Trophoblast cell (in vitro differentiated cells and primary cell): Measurements from ENCODE around the gene EHMT1.

Experiments
- DNase-seq, 2 donors: peaks; one replicate each; pipeline ENCODE4 v3.0.0-alpha.2; 2016
- H2AFZ ChIP-seq: 2 replicates; pipeline ENCODE4 v1.6.1; 2013; ENCODE audit warnings: low read length, moderate library complexity, mild to moderate bottlenecking; ENCODE audit not compliant: insufficient read depth, poor library complexity
- H2AK5ac ChIP-seq: 2 replicates; pipeline ENCODE4 v1.6.1; 2013; ENCODE audit warnings: mild to moderate bottlenecking, low read length
- H2BK120ac ChIP-seq: 2 replicates; pipeline ENCODE4 v1.6.1; 2013; ENCODE audit warnings: low read length, mild to moderate bottlenecking, moderate library complexity; ENCODE audit not compliant: insufficient read depth, poor library complexity
- H2BK12ac ChIP-seq: 2 replicates; pipeline ENCODE4 v1.6.1; 2013; ENCODE audit warnings: mild to moderate bottlenecking, low read length, moderate library complexity
- H2BK5ac ChIP-seq: 2 replicates; pipeline ENCODE4 v1.6.1; 2013; ENCODE audit warnings: low read length, low read depth, moderate library complexity, mild to moderate bottlenecking; ENCODE audit not compliant: poor library complexity
- H3K14ac ChIP-seq: 2 replicates; pipeline ENCODE4 v1.6.1; 2013; ENCODE audit warnings: mild to moderate bottlenecking, low read length
- H3K18ac ChIP-seq: 2 replicates; pipeline ENCODE4 v1.6.1; 2013; ENCODE audit warnings: mild to moderate bottlenecking, low read length
- H3K23ac ChIP-seq: 2 replicates; pipeline ENCODE4 v1.6.1; 2013; ENCODE audit warnings: low read length
- H3K27ac ChIP-seq: 2 replicates; pipeline ENCODE4 v1.5.1; 2013; ENCODE audit warnings: low read depth, mild to moderate bottlenecking, inconsistent platforms, low read length, moderate library complexity
- H3K27me3 ChIP-seq: 2 replicates; pipeline ENCODE4 v1.6.1; 2013; ENCODE audit warnings: inconsistent platforms, mild to moderate bottlenecking, low read length, moderate library complexity; ENCODE audit not compliant: insufficient read depth
- H3K36me3 ChIP-seq, 2 experiments: 1 replicate in 1 of 2; 2 replicates in 1 of 2; pipeline ENCODE4 v1.6.1; 2013; ENCODE audit warnings: low read length in 2 of 2, mild to moderate bottlenecking in 2 of 2, moderate library complexity in 1 of 2; ENCODE audit not compliant: insufficient read depth in 2 of 2, control insufficient read depth in 1 of 2
- H3K4ac ChIP-seq: 2 replicates; pipeline ENCODE4 v1.6.1; 2013; ENCODE audit warnings: low read depth, mild to moderate bottlenecking, low read length, moderate library complexity
- H3K4me1 ChIP-seq, 2 experiments: 1 replicate in 1 of 2; 2 replicates in 1 of 2; pipeline ENCODE4 v1.6.1; 2013; ENCODE audit warnings: low read length in 2 of 2, mild to moderate bottlenecking in 2 of 2, moderate library complexity in 1 of 2; ENCODE audit not compliant: insufficient read depth in 2 of 2, control insufficient read depth in 1 of 2
- H3K4me2 ChIP-seq: 2 replicates; pipeline ENCODE4 v1.6.1; 2013; ENCODE audit warnings: inconsistent platforms, mild to moderate bottlenecking, low read length, moderate library complexity
- H3K4me3 ChIP-seq: 2 replicates; pipeline ENCODE4 v1.5.1; 2013; ENCODE audit warnings: mild to moderate bottlenecking, low read depth, low read length, inconsistent platforms
- H3K79me1 ChIP-seq: one replicate; pipeline ENCODE4 v1.6.1; 2013; ENCODE audit warnings: low read length
- H3K79me2 ChIP-seq: 2 replicates; pipeline ENCODE4 v1.6.1; 2013; ENCODE audit warnings: low read length, mild to moderate bottlenecking; ENCODE audit not compliant: control insufficient read depth, insufficient read depth, poor library complexity
- H3K9ac ChIP-seq: 2 replicates; pipeline ENCODE4 v1.6.1; 2013; ENCODE audit warnings: mild to moderate bottlenecking, low read length
- H3K9me3 ChIP-seq: 2 replicates; pipeline ENCODE4 v1.6.1; 2013; ENCODE audit warnings: low read depth, mild to moderate bottlenecking, control low read depth, inconsistent platforms, low read length; ENCODE audit not compliant: insufficient read depth
- H4K12ac ChIP-seq: 2 replicates; pipeline ENCODE4 v1.6.1; 2013; ENCODE audit warnings: low read depth, mild to moderate bottlenecking, low read length, moderate library complexity
- H4K8ac ChIP-seq: 2 replicates; pipeline ENCODE4 v1.6.1; 2013; ENCODE audit warnings: low read depth, mild to moderate bottlenecking, low read length, moderate library complexity
- H4K91ac ChIP-seq: one replicate; pipeline ENCODE4 v1.6.1; 2013; ENCODE audit warnings: low read depth, mild to moderate bottlenecking, low read length, moderate library complexity
- WGBS: extraction: QIAGEN DNeasy Blood & Tissue Kit; methylation state at CpG from one replicate; pipeline ENCODE4 v1.1.7; 2013; ENCODE audit warnings: missing lambda C conversion rate; ENCODE audit not compliant: insufficient read length, insufficient coverage; ENCODE audit errors: extremely low coverage; 5-methylcytosine and 5-hydroxymethylcytosine counted together

The EHMT1 gene

DNA sequence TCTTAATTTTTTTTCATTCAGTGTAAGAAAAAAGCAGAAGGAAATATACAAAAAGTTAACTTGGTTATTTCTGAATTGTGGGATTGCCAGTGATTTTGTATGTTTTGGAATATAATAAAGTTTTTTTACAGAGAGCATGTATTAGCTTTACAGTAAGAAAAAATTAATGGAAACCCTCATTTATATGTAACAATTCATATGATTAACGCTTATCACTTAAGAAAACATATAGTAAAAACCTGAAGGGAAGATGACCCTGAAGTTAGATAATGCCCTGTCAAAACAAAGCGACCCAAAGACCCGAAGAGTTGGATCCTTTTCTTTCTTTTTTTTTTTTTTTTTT is 52.4 kb downstream of the EHMT1 start:
- H3K14ac ChIP-seq, result no peak overlapping the region
- no peak overlapping the region for H3K4ac ChIP-seq
- H3K79me2 ChIP-seq, result peaks cover 11% of the 10 kb centered on the region
- H3K23ac ChIP-seq, result no peak overlapping the region
- H2AFZ ChIP-seq, result no peak overlapping the region
- no peak overlapping the region for H2BK12ac ChIP-seq
- H3K9me3 ChIP-seq, result peaks cover 3% of the 10 kb centered on the region
- H3K4me3 ChIP-seq, result no peak overlapping the region
- no peak overlapping the region for H2AK5ac ChIP-seq
- no peak overlapping the region for H2BK120ac ChIP-seq
- no peak for DNase-seq
- no peak overlapping the region for H3K4me2 ChIP-seq
- no peak overlapping the region for H4K91ac ChIP-seq
- no peaks in the 10 kb centered on the region for H3K79me1 ChIP-seq
- H3K9ac ChIP-seq, result no peak overlapping the region
- H3K27me3 ChIP-seq, result no peaks in the 10 kb centered on the region
- no CpG with 5 or more reads among the region's 3 CpGs for WGBS
- peaks cover 4 to 5% of the 10 kb centered on the region in 2 experiments for H3K36me3 ChIP-seq
- H2BK5ac ChIP-seq, result no peak overlapping the region
- peaks cover 11 to 24% of the 10 kb centered on the region in 2 experiments for H3K4me1 ChIP-seq
- H4K8ac ChIP-seq, result no peak overlapping the region
- no peak overlapping the region for H3K27ac ChIP-seq
- no peak overlapping the region for H4K12ac ChIP-seq
- no peak overlapping the region for H3K18ac ChIP-seq

- no peak overlapping the region for H4K91ac ChIP-seq
- no peak overlapping the region for H4K8ac ChIP-seq
- H2AK5ac ChIP-seq, result no peak overlapping the region
- H3K9me3 ChIP-seq, result peaks cover 3% of the 10 kb centered on the region
- H3K18ac ChIP-seq, result no peak overlapping the region
- H2AFZ ChIP-seq, result no peak overlapping the region
- peak overlapping the region; percentile 56 for H3K4ac ChIP-seq
- H2BK120ac ChIP-seq, result no peak overlapping the region
- no CpG with 5 or more reads among the region's 8 CpGs for WGBS
- DNase-seq, result no peak
- no peaks in the 10 kb centered on the region for H3K79me1 ChIP-seq
- H3K23ac ChIP-seq, result no peak overlapping the region
- no peak overlapping the region for H3K4me2 ChIP-seq
- H3K27ac ChIP-seq, result no peak overlapping the region
- H2BK12ac ChIP-seq, result no peak overlapping the region
- no peak overlapping the region for H4K12ac ChIP-seq
- no peak overlapping the region for H3K4me3 ChIP-seq
- no peak overlapping the region for H3K14ac ChIP-seq
- peaks cover 8 to 20% of the 10 kb centered on the region in 2 experiments for H3K4me1 ChIP-seq
- no peaks in the 10 kb centered on the region for H3K27me3 ChIP-seq
- no peak overlapping the region for H2BK5ac ChIP-seq
- H3K79me2 ChIP-seq, result peaks cover 10% of the 10 kb centered on the region
- no peak overlapping the region for H3K9ac ChIP-seq
- peaks cover 4 to 5% of the 10 kb centered on the region in 2 experiments for H3K36me3 ChIP-seq
Observed at GRCh38 chr9:137671721-137672120, 52.9 kb downstream of the EHMT1 start.

- Histone ChIP-seq H2AK5ac (no peak overlapping the region), H4K12ac (no peak overlapping the region), H2BK12ac (no peak overlapping the region), H3K9ac (no peak overlapping the region), H3K79me1 (no peaks in the 10 kb centered on the region), H3K79me2 (peaks cover 15% of the 10 kb centered on the region), H3K4me3 (peak overlapping the region; percentile 26), H3K27me3 (no peaks in the 10 kb centered on the region), H2AFZ (no peak overlapping the region), H4K8ac (no peak overlapping the region), H3K9me3 (peaks cover 3% of the 10 kb centered on the region), H3K18ac (no peak overlapping the region), H2BK120ac (no peak overlapping the region), H3K23ac (no peak overlapping the region), H3K4me1 (peaks cover 8 to 17% of the 10 kb centered on the region in 2 experiments), H4K91ac (no peak overlapping the region), H3K27ac (no peak overlapping the region), H3K14ac (no peak overlapping the region), H3K36me3 (peaks cover 4 to 7% of the 10 kb centered on the region in 2 experiments), H2BK5ac (no peak overlapping the region), H3K4ac (peak overlapping the region; percentile 25), H3K4me2 (no peak overlapping the region)
- no CpG with 5 or more reads among the region's 13 CpGs for WGBS
- peak; percentile 38 to 82 for DNase-seq
Observed at GRCh38 chr9:137672907-137673791, 54.3 kb downstream of the EHMT1 start.

GRCh38 chr9:137673886-137674285 is 55.1 kb downstream of the EHMT1 start:
- Histone ChIP-seq H3K36me3 (peaks cover 6 to 7% of the 10 kb centered on the region in 2 experiments), H3K79me1 (no peaks in the 10 kb centered on the region), H3K4ac (peak overlapping the region; percentile 3), H3K9ac (no peak overlapping the region), H3K4me3 (no peak overlapping the region), H3K4me2 (no peak overlapping the region), H4K91ac (no peak overlapping the region), H3K23ac (no peak overlapping the region), H3K27me3 (no peaks in the 10 kb centered on the region), H2AK5ac (no peak overlapping the region), H3K79me2 (peaks cover 15% of the 10 kb centered on the region), H4K8ac (no peak overlapping the region), H2BK120ac (no peak overlapping the region), H3K9me3 (peaks cover 3% of the 10 kb centered on the region), H3K14ac (no peak overlapping the region), H3K4me1 (peaks cover 8 to 17% of the 10 kb centered on the region in 2 experiments), H3K18ac (no peak overlapping the region), H2BK5ac (no peak overlapping the region), H3K27ac (no peak overlapping the region), H2BK12ac (no peak overlapping the region), H2AFZ (no peak overlapping the region), H4K12ac (no peak overlapping the region)
- no peak for DNase-seq
- no CpG with 5 or more reads among the region's 10 CpGs for WGBS
